Stimulated activated CD8-positive, alpha-beta memory T cell treated with anti-CD3 and anti-CD28 coated beads, Interleukin-4, amount 100 ng/mL, for 24 hours (primary cell): ENCODE measurements around the gene PDAP1.
"Not testable (repeated sequence)": the region's sequence is repeated elsewhere in the genome, so short reads cannot be mapped to it uniquely, and the experiment has no call there.

Experiments
- DNase-seq: peaks from one replicate; pipeline ENCODE4 v3.0.0-alpha.2; 2020; ENCODE audit warnings: low read depth

Gene PDAP1

GRCh38 chr7:99424932-99425730 lies 16.7 kb upstream of the PDAP1 start:
- DNase-seq = no peak

GRCh38 chr7:99422625-99423024 lies 14.2 kb upstream of the PDAP1 start:
- DNase-seq = no peak

GRCh38 chr7:99422186-99422585 lies 13.8 kb upstream of the PDAP1 start:
- no peak for DNase-seq

DNA sequence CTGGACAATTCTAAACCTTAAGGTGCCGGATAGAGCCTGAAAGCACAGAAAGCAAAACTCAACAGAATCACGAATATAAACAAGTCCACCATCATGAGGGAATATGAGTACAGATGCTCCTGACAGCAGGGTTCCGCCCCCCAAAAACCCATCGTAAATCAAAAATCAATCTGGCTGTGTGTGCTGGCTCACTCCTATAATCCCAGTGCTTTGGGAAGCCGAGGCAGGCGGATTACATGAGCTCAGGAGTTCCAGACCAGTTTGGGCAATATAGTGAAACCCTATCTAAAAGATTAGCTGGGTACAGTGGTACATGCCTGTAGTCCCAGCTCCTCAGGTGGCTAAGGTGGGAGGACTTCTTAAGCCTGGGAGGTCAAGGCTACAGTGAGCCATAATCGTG lies 12.6 kb upstream of the PDAP1 start:
- DNase-seq = no peak

GRCh38 chr7:99420213-99420612 lies 11.8 kb upstream of the PDAP1 start:
- no peak for DNase-seq

DNA sequence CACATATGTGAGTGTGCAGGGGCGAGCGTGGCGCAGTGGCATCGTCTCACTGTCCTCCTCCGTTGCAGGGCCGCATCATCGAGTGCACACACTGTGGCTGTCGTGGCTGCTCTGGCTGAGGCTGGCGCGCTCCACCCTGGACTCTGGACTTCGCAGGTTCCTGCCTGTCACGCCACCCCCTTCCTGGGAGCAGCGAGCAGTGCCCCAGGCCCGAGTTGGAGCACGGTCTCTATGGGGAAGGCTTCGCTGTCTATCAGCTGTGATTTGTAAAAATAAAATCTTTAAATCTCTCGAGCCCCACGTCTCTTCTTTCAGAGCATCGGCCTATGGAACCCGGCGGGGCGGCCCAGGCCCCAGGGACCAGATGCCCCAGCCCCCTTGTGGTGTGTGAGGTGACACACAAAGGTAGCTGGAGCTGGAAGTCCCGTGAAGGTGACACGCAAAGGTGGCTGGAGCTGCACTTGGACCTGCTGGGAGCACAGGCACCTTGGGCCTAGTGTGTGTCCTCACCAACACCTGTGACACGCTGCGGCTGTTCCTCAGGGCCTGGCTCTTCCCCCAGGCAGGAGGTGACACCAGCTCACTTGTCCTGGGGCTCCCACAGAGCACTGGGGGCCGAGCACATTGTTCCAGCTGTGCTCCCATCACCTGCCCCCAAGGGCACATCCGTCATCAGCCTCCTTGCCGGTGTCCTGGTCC lies 11.1 kb upstream of the PDAP1 start:
- no peak for DNase-seq

- DNase-seq = no peak
These were observed 9.9 kb upstream of the PDAP1 start for GRCh38 chr7:99418260-99418659.

DNA sequence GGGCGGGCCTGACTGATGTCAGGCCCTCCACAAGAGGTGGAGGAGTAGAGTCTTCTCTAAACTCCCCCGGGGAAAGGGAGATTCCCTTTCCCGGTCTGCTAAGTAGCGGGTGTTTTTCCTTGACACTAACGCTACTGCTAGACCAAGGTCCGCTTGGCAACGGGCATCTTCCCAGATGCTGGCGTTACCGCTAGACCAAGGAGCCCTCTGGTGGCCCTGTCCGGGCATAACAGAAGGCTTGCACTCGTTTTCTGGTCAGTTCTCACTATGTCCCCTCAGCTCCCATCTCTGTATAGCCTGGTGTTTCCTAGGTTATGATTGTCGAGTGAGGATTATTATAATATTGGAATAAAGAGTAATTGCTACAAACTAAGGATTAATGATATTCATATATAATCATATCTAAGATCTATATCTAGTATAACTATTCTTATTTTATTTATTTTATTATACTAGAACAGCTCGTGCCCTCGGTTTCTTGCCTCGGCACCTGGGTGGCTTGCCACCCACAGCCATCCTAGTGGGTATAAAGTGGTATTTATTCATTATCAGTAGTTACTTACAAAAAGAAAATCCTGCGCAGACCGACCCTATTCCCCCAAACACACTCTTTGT lies 7.2 kb upstream of the PDAP1 start:
- DNase-seq = not testable (repeated sequence)

- DNase-seq = no peak
These were observed 2.2 kb upstream of the PDAP1 start for GRCh38 chr7:99410635-99411034.

DNA sequence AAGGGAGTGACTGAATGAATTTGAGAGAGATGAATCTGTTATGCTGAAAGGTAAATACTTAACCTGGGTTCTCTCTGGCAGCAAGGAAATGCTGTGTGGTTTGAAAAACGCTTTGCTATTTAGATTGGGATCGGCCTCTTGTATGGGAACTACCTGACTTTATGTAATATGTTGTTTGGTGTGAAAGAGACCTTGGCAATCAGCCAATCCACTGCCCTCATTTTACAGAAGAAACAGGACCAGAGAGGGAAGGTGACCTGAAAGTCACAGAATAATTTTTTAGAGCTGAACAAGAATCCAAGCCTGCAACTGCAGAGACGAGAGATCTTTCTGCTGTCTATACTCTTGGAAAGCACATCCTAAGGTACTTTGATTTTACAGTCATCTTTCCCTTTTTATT lies 1.4 kb upstream of the PDAP1 start:
- DNase-seq = no peak

GRCh38 chr7:99409192-99409572 lies 785 bp upstream of the PDAP1 start:
- no peak for DNase-seq

DNA sequence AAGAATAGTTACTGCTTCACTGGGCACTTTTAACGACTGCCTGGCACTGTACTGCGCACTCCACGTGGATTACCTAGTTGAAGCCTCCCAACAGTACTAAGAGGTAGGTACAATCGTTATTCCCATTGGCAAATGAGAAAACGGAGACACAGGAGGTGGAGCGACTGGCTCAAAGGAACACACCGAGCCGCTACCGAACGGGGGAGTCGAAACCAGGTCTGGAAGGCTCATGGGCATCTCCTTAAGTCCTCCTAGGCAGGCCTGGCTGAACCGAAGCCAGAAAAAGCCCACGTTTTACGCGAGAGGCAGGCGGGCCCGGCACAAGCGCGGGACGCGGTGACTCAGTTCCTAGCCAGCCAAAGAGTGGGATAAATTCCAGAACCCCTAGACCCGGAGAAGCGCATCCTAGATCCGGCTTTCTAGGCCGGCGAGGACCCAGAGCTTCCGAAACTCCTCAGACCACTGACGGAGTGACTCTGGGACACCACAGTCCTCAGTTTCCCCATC lies 472 bp downstream of the PDAP1 start:
- no peak for DNase-seq

DNA sequence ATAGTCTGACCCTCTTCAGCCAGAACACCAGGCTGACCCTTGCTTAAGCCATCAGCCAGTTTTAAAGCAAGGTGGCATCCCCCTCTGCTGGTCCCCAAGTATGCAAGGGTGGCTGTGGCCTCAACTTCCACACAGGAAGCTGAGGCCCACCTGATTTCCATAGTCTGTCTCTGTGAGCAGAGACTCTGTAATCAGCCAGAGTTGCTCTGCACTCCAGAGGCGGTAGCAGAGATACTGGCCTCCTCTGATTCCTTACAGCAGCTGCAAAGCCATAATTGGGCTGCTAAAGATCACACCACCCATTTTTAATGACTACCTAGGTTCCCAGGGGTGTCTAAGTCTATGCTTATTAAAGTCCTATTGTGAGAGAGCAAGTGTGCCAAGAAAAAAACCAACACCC lies 1.8 kb downstream of the PDAP1 start:
- no peak for DNase-seq

DNA sequence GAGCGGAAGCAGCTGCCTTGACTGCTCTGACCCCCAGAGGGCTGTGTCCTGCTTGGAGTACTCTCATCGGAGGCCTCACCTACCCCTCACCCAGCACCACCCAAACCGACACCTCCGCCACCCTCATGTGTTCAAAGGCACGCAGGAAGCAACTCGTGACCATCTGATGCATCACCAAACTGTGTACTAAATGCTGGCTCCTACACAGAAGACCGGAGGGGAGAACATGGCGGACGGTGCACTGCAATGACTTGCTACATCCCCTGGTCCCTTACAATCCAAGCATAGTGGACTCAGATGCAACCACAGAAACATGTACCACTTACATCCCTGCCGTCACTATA lies 3.4 kb downstream of the PDAP1 start:
- no peak for DNase-seq

GRCh38 chr7:99404235-99404976 lies 4.0 kb downstream of the PDAP1 start:
- no peak for DNase-seq

GRCh38 chr7:99403764-99404163 lies 4.6 kb downstream of the PDAP1 start:
- no peak for DNase-seq

DNA sequence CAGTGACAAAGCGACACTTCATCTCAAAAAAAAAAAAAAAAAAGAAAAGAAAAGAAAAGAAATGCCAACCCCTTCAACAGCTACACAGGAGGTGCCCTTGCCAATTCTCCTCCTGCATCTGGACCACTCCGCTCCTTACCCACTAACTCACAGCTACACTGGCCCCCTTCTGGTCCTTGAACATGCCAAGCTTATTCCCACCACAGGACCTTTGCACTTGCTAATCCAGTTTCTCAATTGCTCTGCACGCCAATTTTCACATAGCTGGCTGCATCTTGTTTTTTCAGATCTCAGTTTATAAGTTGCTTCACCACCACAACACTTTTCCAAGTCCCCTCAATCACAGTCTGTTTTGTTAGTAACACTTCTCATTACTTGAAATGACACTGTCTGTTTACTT lies 5.5 kb downstream of the PDAP1 start:
- DNase-seq = no peak

DNA sequence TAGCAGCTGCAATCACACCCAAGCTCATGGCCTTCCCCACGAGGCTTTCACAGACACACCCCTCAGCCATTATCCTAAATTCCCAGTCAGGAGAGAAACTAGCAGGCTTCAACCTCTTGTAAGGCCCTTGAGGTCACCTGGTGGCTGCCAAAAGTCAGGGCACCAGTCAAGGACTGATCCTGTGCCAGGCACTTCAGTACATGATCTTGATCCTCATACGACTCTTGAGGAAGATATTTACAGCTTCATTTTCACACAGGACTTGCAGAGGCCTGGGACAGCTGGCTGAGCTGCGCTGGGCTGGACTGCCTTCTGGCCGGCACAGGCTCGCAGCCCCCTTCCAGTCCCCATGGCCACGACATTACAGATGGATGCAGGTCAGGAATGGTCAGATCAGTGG lies 8.8 kb downstream of the PDAP1 start:
- DNase-seq = no peak

GRCh38 chr7:99398891-99399445 lies 9.4 kb downstream of the PDAP1 start:
- DNase-seq = no peak

- no peak for DNase-seq
These were observed 11.0 kb downstream of the PDAP1 start for GRCh38 chr7:99397297-99397983.

DNA sequence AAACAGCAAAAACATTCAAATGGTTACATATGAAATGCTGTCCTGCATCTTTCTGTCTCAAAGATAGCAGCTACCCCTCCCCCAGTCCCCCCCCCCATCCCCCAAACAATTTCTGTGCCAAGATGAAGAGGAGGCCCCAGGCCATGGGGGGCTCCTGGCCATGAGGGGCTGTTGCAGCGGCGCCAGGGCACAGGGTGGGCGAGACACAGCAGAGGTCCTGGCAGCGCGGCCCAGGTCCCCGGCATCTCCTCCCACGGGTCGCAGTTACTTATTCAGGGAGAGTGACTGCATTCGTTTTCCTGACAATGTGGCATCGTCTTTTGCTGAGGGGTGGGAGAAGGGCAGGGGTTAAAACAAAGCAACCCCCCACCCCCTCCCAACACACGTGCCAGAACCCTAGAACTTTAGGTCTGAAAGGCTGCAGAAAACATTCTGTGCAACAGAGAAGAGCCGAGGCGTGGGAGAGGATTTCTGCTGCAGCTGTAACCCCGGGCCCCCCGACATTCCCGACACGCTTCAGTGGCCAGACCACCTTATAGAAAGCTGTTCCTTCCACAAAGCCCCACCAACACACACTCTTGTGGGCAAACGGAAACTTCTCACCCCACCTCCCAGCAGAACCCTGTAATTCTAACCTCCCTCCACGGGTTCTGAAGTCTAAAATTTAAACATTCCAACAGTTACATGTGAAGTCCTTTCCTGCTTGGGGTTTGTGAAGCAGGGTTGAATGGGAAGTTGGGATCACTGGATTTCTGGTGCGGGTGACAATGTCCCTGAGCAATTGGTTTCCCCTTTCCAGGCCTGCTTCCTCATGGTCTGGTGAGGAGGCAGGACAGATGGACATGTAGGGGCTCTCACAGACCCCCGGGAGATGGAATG lies 11.7 kb downstream of the PDAP1 start:
- no peak for DNase-seq
